GM23248 (cell line): ENCODE measurements around the gene NECAB3. TPM values are rescaled to one million over a fixed set of nuclear protein-coding genes. Genes with fewer than 3 reads are reported as not detected.

Source experiments
- DNase-seq: peaks from one replicate; pipeline ENCODE4 v3.0.0-alpha.2; 2015
- H2AFZ ChIP-seq: fragments of 200-600 bp; sonication (generic); 2 replicates; pipeline ENCODE4 v1.6.1; 2016; ENCODE audit warnings: antibody characterized with exemption
- H3F3A ChIP-seq: fragments of 200-600 bp; sonication (generic); 2 replicates; pipeline ENCODE4 v1.6.1; 2016; ENCODE audit warnings: mild to moderate bottlenecking, antibody characterized with exemption, mixed run types; ENCODE audit not compliant: insufficient read depth
- H3K27ac ChIP-seq: fragments of 200-600 bp; sonication (generic); 2 replicates; pipeline ENCODE4 v1.5.1; 2016; ENCODE audit warnings: mild to moderate bottlenecking
- H3K27me3 ChIP-seq: fragments of 200-600 bp; sonication (generic); replicated peaks from 2 replicates; pipeline ENCODE4 v1.6.1; 2016; ENCODE audit warnings: mild to moderate bottlenecking; ENCODE audit not compliant: insufficient read depth
- H3K36me3 ChIP-seq: fragments of 200-600 bp; sonication (generic); 2 replicates; pipeline ENCODE4 v1.6.1; 2016; ENCODE audit warnings: low read depth, mild to moderate bottlenecking
- H3K4me1 ChIP-seq: fragments of 200-600 bp; sonication (generic); 2 replicates; pipeline ENCODE4 v1.6.1; 2016; ENCODE audit warnings: mild to moderate bottlenecking; ENCODE audit not compliant: insufficient read depth
- H3K4me2 ChIP-seq: fragments of 200-600 bp; sonication (generic); one replicate; pipeline ENCODE4 v1.6.1; 2016; ENCODE audit warnings: mild to moderate bottlenecking; ENCODE audit not compliant: unreplicated experiment
- H3K4me3 ChIP-seq: fragments of 200-600 bp; sonication (generic); 2 replicates; pipeline ENCODE4 v1.5.1; 2016; ENCODE audit warnings: mild to moderate bottlenecking
- H3K79me2 ChIP-seq: fragments of 200-600 bp; sonication (generic); 2 replicates; pipeline ENCODE4 v1.6.1; 2016; ENCODE audit warnings: mild to moderate bottlenecking; ENCODE audit not compliant: insufficient read depth
- H3K9ac ChIP-seq: fragments of 200-600 bp; sonication (generic); 2 replicates; pipeline ENCODE4 v1.6.1; 2016; ENCODE audit warnings: mild to moderate bottlenecking
- H3K9me2 ChIP-seq: fragments of 200-600 bp; sonication (generic); 2 replicates; pipeline ENCODE4 v1.6.1; 2016; ENCODE audit warnings: mixed run types, mild to moderate bottlenecking, moderate library complexity; ENCODE audit not compliant: insufficient read depth
- H3K9me3 ChIP-seq: fragments of 200-600 bp; sonication (generic); one replicate; pipeline ENCODE4 v1.6.1; 2017; ENCODE audit warnings: low read depth
- H4K20me1 ChIP-seq: fragments of 200-600 bp; sonication (generic); 2 replicates; pipeline ENCODE4 v1.6.0; 2016; ENCODE audit not compliant: insufficient read depth
- EZH2 ChIP-seq: fragments of 200-600 bp; sonication (generic); IDR thresholded peaks from 2 replicates; pipeline ENCODE4 v1.6.1; 2018; ENCODE audit warnings: antibody characterized with exemption, mild to moderate bottlenecking; ENCODE audit not compliant: insufficient read depth, poor library complexity, severe bottlenecking
- EZH2phosphoT487 ChIP-seq: fragments of 200-600 bp; sonication (generic); IDR thresholded peaks from 2 replicates; pipeline ENCODE4 v1.6.1; 2018; ENCODE audit warnings: antibody characterized with exemption, moderate library complexity, mild to moderate bottlenecking, low read depth; ENCODE audit not compliant: insufficient read depth
- WGBS, 2 experiments: methylation state at CpG; one replicate each; pipeline ENCODE4 v1.1.6; 2015 to 2017; ENCODE audit warnings: low lambda C conversion rate in 2 of 2, low coverage in 1 of 2; ENCODE audit errors: missing lambda C conversion rate in 2 of 2; 5-methylcytosine and 5-hydroxymethylcytosine counted together
- in situ Hi-C: fragments of 300-500 bp; cut with MboI; formaldehyde crosslinking; loops from 2 replicates; pipeline ENCODE4 v1.15.0; 2020
- polyA plus RNA-seq: library from polyadenylated mRNA; unstranded; fragments of >200 nt; fragmentation: Nextera tagmentation; extraction: Ambion mirVana; gene quantifications from 2 replicates; pipeline ENCODE4 v1.2.1, GENCODE V29; 2016
- total RNA-seq: library from RNA; depleted of rRNA; stranded (reverse); fragments of >200 nt; shearing (Covaris generic); gene quantifications from 2 replicates; pipeline ENCODE4 v1.2.3, GENCODE V29; 2014

The NECAB3 gene
- total and polyA plus RNA-seq, 2 experiments from 2014 or later = 11.0 to 27.1 TPM

DNA sequence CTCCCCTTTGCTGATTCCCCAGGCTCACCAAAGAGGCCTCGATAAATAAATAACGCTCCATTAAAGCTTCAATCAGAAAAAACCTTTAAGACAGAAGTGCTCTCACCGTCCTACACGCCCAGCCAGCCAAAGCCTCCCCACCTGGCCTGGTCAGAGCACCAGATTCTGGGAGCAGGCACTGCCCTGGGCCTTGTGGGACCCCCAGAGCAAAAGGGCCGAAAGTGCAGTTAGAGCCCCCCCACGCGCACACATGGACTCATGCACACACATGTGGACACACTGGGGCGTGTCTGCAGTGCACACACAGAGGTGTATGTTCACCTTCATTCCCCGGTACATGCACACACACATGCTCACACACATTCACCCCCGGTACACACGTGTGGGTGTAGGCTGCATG, 1.9 kb upstream of the NECAB3 start:
- peaks cover 14% of the 10 kb centered on the region for H3F3A ChIP-seq
- H2AFZ ChIP-seq = no peak overlapping the region
- peaks cover 21% of the 10 kb centered on the region for H3K79me2 ChIP-seq
- DNase-seq = no peak
- no peaks in the 10 kb centered on the region for H3K9me3 ChIP-seq
- H3K36me3 ChIP-seq = no peaks in the 10 kb centered on the region
- TF ChIP-seq EZH2phosphoT487 (no peak), EZH2 (no peak)
- no peak overlapping the region for H3K4me3 ChIP-seq
- no peaks in the 10 kb centered on the region for H4K20me1 ChIP-seq
- H3K27me3 ChIP-seq = no peaks in the 10 kb centered on the region
- H3K27ac ChIP-seq = no peak overlapping the region
- H3K4me1 ChIP-seq = peaks cover 29% of the 10 kb centered on the region
- H3K9me2 ChIP-seq = no peaks in the 10 kb centered on the region
- no peak overlapping the region for H3K4me2 ChIP-seq
- in situ Hi-C loops = no loop called here
- no peak overlapping the region for H3K9ac ChIP-seq
- 75 to 81% methylated on average over 10 to 11 of the region's 11 CpGs for WGBS, 2 experiments

GRCh38 chr20:33675136-33675959, 1.1 kb upstream of the NECAB3 start:
- no peaks in the 10 kb centered on the region for H3K36me3 ChIP-seq
- WGBS, 2 experiments = 13 to 15% methylated on average over 16 of the region's 16 CpGs
- DNase-seq = peak; percentile 50

DNA sequence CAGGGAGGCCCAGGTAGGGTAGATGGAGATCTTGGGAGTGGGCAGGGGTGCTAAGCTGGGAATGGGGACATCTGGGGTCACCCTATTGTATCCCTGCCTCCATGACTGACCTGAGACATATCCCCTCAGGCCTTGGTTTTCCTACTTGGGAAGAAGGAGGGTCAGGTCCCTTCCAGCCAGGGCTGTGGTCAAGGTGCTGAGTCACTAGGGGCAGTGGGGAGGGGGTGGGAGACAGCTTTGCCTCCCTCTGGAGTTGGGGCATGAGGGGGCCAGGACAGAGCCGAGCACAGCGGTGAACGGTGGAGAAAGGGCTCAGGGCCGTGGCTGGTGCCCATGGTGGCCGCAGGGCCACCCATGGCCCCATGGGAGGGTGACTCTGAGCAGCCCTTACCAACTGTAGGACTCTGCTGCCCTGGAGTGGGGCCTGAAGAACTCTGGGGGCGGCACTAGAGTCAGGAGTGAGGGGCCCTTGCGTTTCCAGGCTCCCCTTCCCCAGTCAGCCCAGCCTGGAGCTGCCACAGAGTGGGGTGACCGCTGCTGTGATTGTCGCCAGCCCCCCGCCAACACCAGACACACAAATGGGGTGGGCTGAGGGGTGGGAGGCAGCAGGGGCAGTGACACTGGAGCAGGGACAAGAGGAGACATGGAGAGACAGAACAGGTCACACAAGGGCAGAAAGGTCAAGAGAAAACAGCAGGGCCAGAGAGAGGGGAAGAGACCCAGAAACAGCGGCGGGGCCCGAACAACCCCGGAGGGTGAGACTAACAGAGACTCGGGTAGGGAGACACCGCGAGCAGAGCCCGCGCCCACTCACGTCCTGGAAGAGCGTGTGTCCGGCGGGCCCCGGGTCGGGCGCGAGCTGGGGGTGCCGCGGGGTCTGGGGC, 576 bp downstream of the NECAB3 start:
- Histone ChIP-seq H3K4me2 (peak overlapping the region; percentile 85), H4K20me1 (no peaks in the 10 kb centered on the region), H3K36me3 (no peaks in the 10 kb centered on the region), H3K9me3 (no peaks in the 10 kb centered on the region), H3K79me2 (peaks cover 21% of the 10 kb centered on the region), H2AFZ (peak overlapping the region; percentile 65), H3K27me3 (no peaks in the 10 kb centered on the region), H3F3A (peaks cover 14% of the 10 kb centered on the region), H3K4me1 (peaks cover 25% of the 10 kb centered on the region), H3K9me2 (no peaks in the 10 kb centered on the region), H3K9ac (peak overlapping the region; percentile 84), H3K27ac (peak overlapping the region; percentile 25), H3K4me3 (peak overlapping the region; percentile 81)
- WGBS, 2 experiments = 2 to 3% methylated on average over 16 to 27 of the region's 29 CpGs
- in situ Hi-C loops = no loop called here
- DNase-seq = peak; percentile 29
- no peak for TF ChIP-seq EZH2phosphoT487
- no peak for TF ChIP-seq EZH2

More at GRCh38 chr20:33675136-33675959, 1.1 kb upstream of the NECAB3 start:
- Histone ChIP-seq H2AFZ (peak overlapping the region; percentile 96), H3K27ac (peak overlapping the region; percentile 59), H3F3A (peaks cover 14% of the 10 kb centered on the region), H3K4me3 (peak overlapping the region; percentile 81), H3K4me2 (peak overlapping the region; percentile 87), H4K20me1 (no peaks in the 10 kb centered on the region), H3K9me3 (no peaks in the 10 kb centered on the region), H3K9ac (peak overlapping the region; percentile 84), H3K4me1 (peaks cover 25% of the 10 kb centered on the region), H3K9me2 (no peaks in the 10 kb centered on the region), H3K79me2 (peaks cover 21% of the 10 kb centered on the region), H3K27me3 (no peaks in the 10 kb centered on the region)
- no peak for TF ChIP-seq EZH2phosphoT487
- no peak for TF ChIP-seq EZH2
- in situ Hi-C loops = no loop called here

- 19% methylated on average over 4 of the region's 4 CpGs for WGBS, 2 experiments
- H4K20me1 ChIP-seq = no peaks in the 10 kb centered on the region
- peak overlapping the region; percentile 84 for H3K9ac ChIP-seq
- in situ Hi-C loops = no loop called here
- TF ChIP-seq EZH2phosphoT487 (no peak), EZH2 (no peak)
- peaks cover 18% of the 10 kb centered on the region for H3F3A ChIP-seq
- H3K27me3 ChIP-seq = no peaks in the 10 kb centered on the region
- H3K9me3 ChIP-seq = no peaks in the 10 kb centered on the region
- H3K27ac ChIP-seq = no peak overlapping the region
- no peaks in the 10 kb centered on the region for H3K9me2 ChIP-seq
- no peaks in the 10 kb centered on the region for H3K36me3 ChIP-seq
- H2AFZ ChIP-seq = 0 out of 2 replicates have a peak overlapping the region, but pooled peaks have one; percentile 65
- peaks cover 21% of the 10 kb centered on the region for H3K79me2 ChIP-seq
- peak overlapping the region; percentile 85 for H3K4me2 ChIP-seq
- DNase-seq = no peak
- H3K4me1 ChIP-seq = peaks cover 28% of the 10 kb centered on the region
- H3K4me3 ChIP-seq = peak overlapping the region; percentile 81
These were observed 1.2 kb downstream of the NECAB3 start for GRCh38 chr20:33673114-33673409.
